PC-3 (cell line): Measurements from ENCODE around the gene TRIB2.

ENCODE experiments used
- EZH2 ChIP-seq: fragments of 300-600 bp; sonication (generic); IDR thresholded peaks from one replicate; pipeline ENCODE4 v1.6.1; 2017; ENCODE audit warnings: antibody characterized with exemption, mild to moderate bottlenecking, low read length; ENCODE audit not compliant: unreplicated experiment
- EZH2phosphoT487 ChIP-seq: fragments of 300-600 bp; sonication (generic); IDR thresholded peaks from 2 replicates; pipeline ENCODE4 v1.6.1; 2018; ENCODE audit warnings: mild to moderate bottlenecking, antibody characterized with exemption, low read length, borderline replicate concordance
- TF ChIP-seq, protein P1 (sequence below): fragments of 300-600 bp; sonication (generic); conservative IDR thresholded peaks from 2 replicates; pipeline ENCODE4 v1.5.1; 2017; ENCODE audit warnings: antibody characterized with exemption, low read depth, mild to moderate bottlenecking, low read length

GRCh38 chr2:12761104-12761503 is 44.4 kb downstream of the TRIB2 start:
- TF ChIP-seq, protein P1, sequence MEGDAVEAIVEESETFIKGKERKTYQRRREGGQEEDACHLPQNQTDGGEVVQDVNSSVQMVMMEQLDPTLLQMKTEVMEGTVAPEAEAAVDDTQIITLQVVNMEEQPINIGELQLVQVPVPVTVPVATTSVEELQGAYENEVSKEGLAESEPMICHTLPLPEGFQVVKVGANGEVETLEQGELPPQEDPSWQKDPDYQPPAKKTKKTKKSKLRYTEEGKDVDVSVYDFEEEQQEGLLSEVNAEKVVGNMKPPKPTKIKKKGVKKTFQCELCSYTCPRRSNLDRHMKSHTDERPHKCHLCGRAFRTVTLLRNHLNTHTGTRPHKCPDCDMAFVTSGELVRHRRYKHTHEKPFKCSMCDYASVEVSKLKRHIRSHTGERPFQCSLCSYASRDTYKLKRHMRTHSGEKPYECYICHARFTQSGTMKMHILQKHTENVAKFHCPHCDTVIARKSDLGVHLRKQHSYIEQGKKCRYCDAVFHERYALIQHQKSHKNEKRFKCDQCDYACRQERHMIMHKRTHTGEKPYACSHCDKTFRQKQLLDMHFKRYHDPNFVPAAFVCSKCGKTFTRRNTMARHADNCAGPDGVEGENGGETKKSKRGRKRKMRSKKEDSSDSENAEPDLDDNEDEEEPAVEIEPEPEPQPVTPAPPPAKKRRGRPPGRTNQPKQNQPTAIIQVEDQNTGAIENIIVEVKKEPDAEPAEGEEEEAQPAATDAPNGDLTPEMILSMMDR: no peak
- TF ChIP-seq EZH2phosphoT487 (no peak), EZH2 (no peak)
